GM23338 (cell line): ENCODE data around the gene CXorf66. TPM values are rescaled to one million over a fixed set of nuclear protein-coding genes. Genes with fewer than 3 reads are reported as not detected.

Source experiments
- ATAC-seq: fragments of 200-7000 bp; cut with Tn5 transposase; 3 replicates; pipeline ENCODE4 v1.9.1; 2020
- DNase-seq: peaks from one replicate; pipeline ENCODE4 v3.0.0-alpha.2; 2015; ENCODE audit warnings: low spot score
- H2AFZ ChIP-seq: fragments of 200-600 bp; sonication (generic); 2 replicates; pipeline ENCODE4 v1.8.0; 2016; ENCODE audit warnings: antibody characterized with exemption, mild to moderate bottlenecking, moderate library complexity
- H3F3A ChIP-seq: fragments of 200-600 bp; sonication (generic); replicated peaks from 2 replicates; pipeline ENCODE4 v1.8.0; 2017; ENCODE audit warnings: antibody characterized with exemption, mixed run types, low read depth
- H3K27ac ChIP-seq: fragments of 200-600 bp; sonication (generic); 2 replicates; pipeline ENCODE4 v1.6.1; 2016; ENCODE audit warnings: low read depth
- H3K27me3 ChIP-seq: fragments of 200-600 bp; sonication (generic); 2 replicates; pipeline ENCODE4 v1.8.0; 2016; ENCODE audit warnings: mild to moderate bottlenecking, mixed run types, moderate library complexity; ENCODE audit not compliant: insufficient read depth
- H3K36me3 ChIP-seq: fragments of 200-600 bp; sonication (generic); 2 replicates; pipeline ENCODE4 v1.8.0; 2016; ENCODE audit warnings: mild to moderate bottlenecking; ENCODE audit not compliant: insufficient read depth
- H3K4me1 ChIP-seq: fragments of 200-600 bp; sonication (generic); 2 replicates; pipeline ENCODE4 v1.8.0; 2016; ENCODE audit warnings: mild to moderate bottlenecking, moderate library complexity; ENCODE audit not compliant: insufficient read depth
- H3K4me2 ChIP-seq: fragments of 200-600 bp; sonication (generic); 2 replicates; pipeline ENCODE4 v1.7.1; 2017; ENCODE audit warnings: mixed run types
- H3K4me3 ChIP-seq: fragments of 200-600 bp; sonication (generic); 2 replicates; pipeline ENCODE4 v1.6.1; 2016; ENCODE audit warnings: mixed run types
- H3K79me2 ChIP-seq: fragments of 200-600 bp; sonication (generic); replicated peaks from 2 replicates; pipeline ENCODE4 v1.8.0; 2017; ENCODE audit warnings: mild to moderate bottlenecking; ENCODE audit not compliant: insufficient read depth
- H3K9me2 ChIP-seq: fragments of 200-600 bp; sonication (generic); 2 replicates; pipeline ENCODE4 v1.8.0; 2017; ENCODE audit not compliant: insufficient read depth
- H4K20me1 ChIP-seq: fragments of 200-600 bp; sonication (generic); replicated peaks from 2 replicates; pipeline ENCODE4 v1.8.0; 2017; ENCODE audit warnings: mild to moderate bottlenecking; ENCODE audit not compliant: insufficient read depth
- H3K27ac Mint-ChIP-seq: 2 replicates; pipeline ENCODE4 v1.8.0; 2020; ENCODE audit warnings: inconsistent platforms, mild to moderate bottlenecking, moderate library complexity, mixed read lengths
- H3K27me3 Mint-ChIP-seq: 3 replicates; pipeline ENCODE4 v1.8.0; 2022; ENCODE audit warnings: low read depth, mild to moderate bottlenecking, moderate library complexity, mixed read lengths, inconsistent platforms; ENCODE audit not compliant: insufficient read depth, poor library complexity
- H3K36me3 Mint-ChIP-seq: 3 replicates; pipeline ENCODE4 v1.8.0; 2021; ENCODE audit warnings: low read depth, mild to moderate bottlenecking, inconsistent platforms, moderate library complexity, mixed read lengths
- H3K4me1 Mint-ChIP-seq: 3 replicates; pipeline ENCODE4 v1.8.0; 2020; ENCODE audit warnings: mild to moderate bottlenecking, inconsistent platforms, mixed read lengths
- H3K4me3 Mint-ChIP-seq: 3 replicates; pipeline ENCODE4 v1.8.0; 2021; ENCODE audit warnings: moderate library complexity, mild to moderate bottlenecking, inconsistent platforms, mixed read lengths
- H3K9me3 Mint-ChIP-seq: 3 replicates; pipeline ENCODE4 v1.8.0; 2020; ENCODE audit warnings: moderate library complexity, mild to moderate bottlenecking, inconsistent platforms, mixed read lengths
- CREB1 ChIP-seq: fragments of 250-450 bp; sonication (Bioruptor Pico); IDR thresholded peaks from 2 replicates; pipeline ENCODE4 v1.5.0; 2020; ENCODE audit warnings: low read depth, mild to moderate bottlenecking, moderate library complexity
- EZH2phosphoT487 ChIP-seq: fragments of 200-600 bp; sonication (generic); IDR thresholded peaks from one replicate; pipeline ENCODE4 v1.8.1; 2018; ENCODE audit warnings: antibody characterized with exemption; ENCODE audit not compliant: unreplicated experiment
- NANOG ChIP-seq: IDR thresholded peaks from 2 replicates; pipeline ENCODE4 v1.6.1; 2016; ENCODE audit warnings: antibody characterized with exemption, borderline replicate concordance
- REST ChIP-seq: IDR thresholded peaks from one replicate; pipeline ENCODE4 v1.6.1; 2018; ENCODE audit warnings: antibody characterized with exemption; ENCODE audit not compliant: unreplicated experiment
- STAT1 ChIP-seq: IDR thresholded peaks from one replicate; pipeline ENCODE4 v1.6.1; 2016; ENCODE audit warnings: antibody characterized with exemption; ENCODE audit not compliant: unreplicated experiment
- ZNF462 ChIP-seq: fragments of 250-450 bp; sonication (Bioruptor Pico); IDR thresholded peaks from 2 replicates; pipeline ENCODE4 v1.5.0; 2020; ENCODE audit warnings: mild to moderate bottlenecking, moderate library complexity
- polyA plus RNA-seq: library from polyadenylated mRNA; unstranded; fragments of >200 nt; fragmentation: Nextera tagmentation; extraction: Ambion mirVana; gene quantifications from 2 replicates; pipeline ENCODE4 v1.2.1, GENCODE V29; 2016
- total RNA-seq: library from RNA; depleted of rRNA; stranded (reverse); fragments of >200 nt; shearing (Covaris generic); gene quantifications from 2 replicates; pipeline ENCODE4 v1.2.3, GENCODE V29; 2014

CXorf66 gene
- total and polyA plus RNA-seq, 2 experiments from 2014 or later, result not detected

- H3K36me3 Mint-ChIP-seq, result no peaks in the 10 kb centered on the region
- no peak overlapping the region for H3K27ac Mint-ChIP-seq
- H3K9me2 ChIP-seq, result no peaks in the 10 kb centered on the region
- 0 out of 2 replicates have a peak, but pooled peaks cover 3% of the 10 kb centered on the region for H3K4me1 ChIP-seq
- no peaks in the 10 kb centered on the region for H3K79me2 ChIP-seq
- no peak overlapping the region for H3K4me2 ChIP-seq
- H3K36me3 ChIP-seq, result no peaks in the 10 kb centered on the region
- H3K4me3 Mint-ChIP-seq, result no peak overlapping the region
- H3K27ac ChIP-seq, result no peak overlapping the region
- H3K27me3 ChIP-seq, result no peaks in the 10 kb centered on the region
- peaks cover 3% of the 10 kb centered on the region; the same call in 1 of the 3 replicates for H3K9me3 Mint-ChIP-seq
- no peaks in the 10 kb centered on the region for H3K27me3 Mint-ChIP-seq
- TF ChIP-seq CREB1 (CRISPR knock-in tag) (no peak), ZNF462 (CRISPR knock-in tag) (no peak), NANOG (no peak), REST (no peak), EZH2phosphoT487 (no peak), STAT1 (no peak)
- ATAC-seq (no peak), DNase-seq (no peak)
- no peak overlapping the region for H2AFZ ChIP-seq
- no peaks in the 10 kb centered on the region for H4K20me1 ChIP-seq
- peaks cover 6% of the 10 kb centered on the region; the same call in 2 of the 3 replicates for H3K4me1 Mint-ChIP-seq
- H3F3A ChIP-seq, result no peaks in the 10 kb centered on the region
- H3K4me3 ChIP-seq, result no peak overlapping the region
Measured at GRCh38 chrX:139972629-139973624, 7.6 kb upstream of the CXorf66 start.
